HepG2 (cell line): ENCODE measurements around the gene SIGLEC14. TPM values are rescaled to one million over a fixed set of nuclear protein-coding genes. Genes with fewer than 3 reads are reported as not detected.

Source experiments
- ATAC-seq: fragments of 200-7000 bp; cut with Tn5 transposase; 3 replicates; pipeline ENCODE4 v1.9.1; 2020; ENCODE audit warnings: mild to moderate bottlenecking, moderate library complexity
- BruUV-seq: library from RNA; stranded (reverse); fragments of 400-500 nt; replicated peaks from 2 replicates; lab custom pipeline; 2021; lab: Mats Ljungman, UMichigan
- CTCF ChIA-PET: fragments of 300-600 bp; formaldehyde crosslinking; extraction: SDS; loops from one replicate; lab custom pipeline; 2021; ENCODE audit warnings: low total read pairs, inconsistent platforms, low intra/inter-chr PET ratio; lab: Yijun Ruan, JAX
- POLR2A ChIA-PET: fragments of 350-600 bp; sonication (Branson Sonifier 250); formaldehyde crosslinking; loops from one replicate; lab custom pipeline; 2020; ENCODE audit warnings: antibody characterized with exemption, inconsistent platforms; lab: Yijun Ruan, JAX
- DNase-seq: peaks from one replicate; pipeline ENCODE4 v3.0.0-alpha.2; 2015; ENCODE audit warnings: low spot score
- FAIRE-seq: peaks from 3 replicates; lab custom pipeline; 2011; peaks lifted over from hg19 to GRCh38; lab: Jason Lieb, UNC
- H2AFZ ChIP-seq: one replicate; pipeline ENCODE4 v1.6.1; 2011; ENCODE audit warnings: low read length, inconsistent platforms
- H3K27ac ChIP-seq: fragments of 300-600 bp; 3 replicates; pipeline ENCODE4 v1.8.0; 2011; ENCODE audit warnings: mixed run types, mild to moderate bottlenecking, mixed read lengths, low read length, inconsistent platforms; ENCODE audit not compliant: insufficient read depth; ENCODE audit errors: extremely low read length
- H3K27me3 ChIP-seq, 2 experiments: fragments of 200-600 bp in 1 of 2; 2 replicates in 1 of 2; 3 replicates in 1 of 2; pipeline versions ENCODE4 v1.6.0 to v1.8.0; 2011; ENCODE audit warnings: low read length in 2 of 2, mild to moderate bottlenecking in 2 of 2, moderate library complexity in 2 of 2, inconsistent platforms in 1 of 2; ENCODE audit not compliant: insufficient read depth in 2 of 2, control insufficient read depth in 1 of 2
- H3K36me3 ChIP-seq, 2 experiments: fragments of 200-600 bp in 1 of 2; replicated peaks in 1 of 2; 2 replicates in 1 of 2; 3 replicates in 1 of 2; pipeline versions ENCODE4 v1.5.1 to v1.8.0; 2011; ENCODE audit warnings: low read length in 2 of 2, inconsistent platforms in 1 of 2; ENCODE audit not compliant: insufficient read depth in 2 of 2, control insufficient read depth in 1 of 2
- H3K4me1 ChIP-seq: 2 replicates; pipeline ENCODE4 v1.5.1; 2012; ENCODE audit warnings: low read length, inconsistent platforms; ENCODE audit not compliant: insufficient read depth
- H3K4me2 ChIP-seq: 2 replicates; pipeline ENCODE4 v1.6.0; 2011; ENCODE audit warnings: low read depth, low read length, inconsistent platforms
- H3K4me3 ChIP-seq, 3 experiments: fragments of 200-600 bp in 1 of 3; sonication (generic), shearing (Covaris generic) in 1 of 3; replicated peaks in 1 of 3; 2 replicates each; pipeline ENCODE4 v1.5.1; 2011 to 2016; ENCODE audit warnings: low read length in 3 of 3, inconsistent platforms in 2 of 3, low read depth in 2 of 3, mild to moderate bottlenecking in 2 of 3, control low read depth in 1 of 3, mixed read lengths in 1 of 3; ENCODE audit not compliant: insufficient read depth in 1 of 3
- H3K79me2 ChIP-seq: one replicate; pipeline ENCODE4 v1.6.1; 2011; ENCODE audit warnings: low read length, inconsistent platforms; ENCODE audit not compliant: insufficient read depth
- H3K9ac ChIP-seq: 2 replicates; pipeline ENCODE4 v1.6.0; 2011; ENCODE audit warnings: mild to moderate bottlenecking, low read depth, low read length, inconsistent platforms; ENCODE audit not compliant: insufficient read depth
- H3K9me3 ChIP-seq: 2 replicates; pipeline ENCODE4 v1.5.1; 2012; ENCODE audit warnings: mild to moderate bottlenecking, low read length
- H4K20me1 ChIP-seq: 2 replicates; pipeline ENCODE4 v1.6.0; 2011; ENCODE audit warnings: inconsistent platforms, mild to moderate bottlenecking, low read length, moderate library complexity; ENCODE audit not compliant: insufficient read depth
- ATM ChIP-seq: fragments of 450-650 bp; IDR thresholded peaks from 2 replicates; pipeline ENCODE4 v1.7.1; 2017; ENCODE audit warnings: mild to moderate bottlenecking, borderline replicate concordance
- HINFP ChIP-seq: sonication (generic); formaldehyde crosslinking; IDR thresholded peaks from 2 replicates; pipeline ENCODE4 v1.4.0; 2020; ENCODE audit warnings: low read depth, mild to moderate bottlenecking, missing genetic modification reagents
- MAZ ChIP-seq, 2 experiments: sonication (generic) in 1 of 2; formaldehyde crosslinking in 1 of 2; IDR thresholded peaks; 2 replicates each; pipeline versions ENCODE4 v1.5.0 to v1.6.1; 2012 to 2020; ENCODE audit warnings: low read depth in 2 of 2, mild to moderate bottlenecking in 2 of 2, borderline replicate concordance in 1 of 2, improper control_type of control experiment in 1 of 2, low read length in 1 of 2, missing genetic modification reagents in 1 of 2, moderate library complexity in 1 of 2
- MNT ChIP-seq: fragments of 450-650 bp; IDR thresholded peaks from 2 replicates; pipeline ENCODE4 v1.6.1; 2016
- MZF1 ChIP-seq: sonication (generic); formaldehyde crosslinking; IDR thresholded peaks from 2 replicates; pipeline ENCODE4 v1.8.1; 2023; ENCODE audit warnings: mild to moderate bottlenecking, missing genetic modification reagents, borderline replicate concordance
- ONECUT2 ChIP-seq: sonication (generic); formaldehyde crosslinking; IDR thresholded peaks from 2 replicates; pipeline ENCODE4 v1.4.0; 2020; ENCODE audit warnings: missing genetic modification reagents
- SIN3A ChIP-seq: IDR thresholded peaks from 2 replicates; pipeline ENCODE4 v1.6.1; 2011; ENCODE audit warnings: low read depth, mild to moderate bottlenecking, control low read depth, low read length, borderline replicate concordance
- THAP9 ChIP-seq: sonication (generic); formaldehyde crosslinking; IDR thresholded peaks from 2 replicates; pipeline ENCODE4; 2020; ENCODE audit warnings: missing genetic modification reagents, mild to moderate bottlenecking, borderline replicate concordance
- ZBTB37 ChIP-seq: sonication (generic); formaldehyde crosslinking; IDR thresholded peaks from 2 replicates; pipeline ENCODE4 v1.4.0; 2020; ENCODE audit warnings: mild to moderate bottlenecking, missing genetic modification reagents
- ZNF24 ChIP-seq: fragments of 450-650 bp; IDR thresholded peaks from 2 replicates; pipeline ENCODE4 v1.6.1; 2017; ENCODE audit warnings: antibody characterized with exemption, mild to moderate bottlenecking
- ZNF432 ChIP-seq: sonication (generic); formaldehyde crosslinking; IDR thresholded peaks from 2 replicates; pipeline ENCODE4 v1.5.0; 2020; ENCODE audit warnings: missing genetic modification reagents, mild to moderate bottlenecking, borderline replicate concordance
- ZNF737 ChIP-seq: sonication (generic); formaldehyde crosslinking; IDR thresholded peaks from 2 replicates; pipeline ENCODE4 v1.5.0; 2020; ENCODE audit warnings: missing genetic modification reagents, mild to moderate bottlenecking, borderline replicate concordance
- ZSCAN9 ChIP-seq: IDR thresholded peaks from 2 replicates; pipeline ENCODE4 v1.6.1; 2016; ENCODE audit warnings: borderline replicate concordance
- WGBS: methylation state at CpG from one replicate; pipeline ENCODE4 v1.1.6; 2017; ENCODE audit warnings: low lambda C conversion rate; 5-methylcytosine and 5-hydroxymethylcytosine counted together
- in situ Hi-C: cut with HindIII; loops from 2 replicates; pipeline ENCODE4 v1.10.0; 2017; ENCODE audit warnings: low pct_unique_long_range_greater_than_20kb; ENCODE audit not compliant: extremely low pct_ligation_motif_present
- intact Hi-C: fragments of 100-400 bp; cut with micrococcal nuclease; formaldehyde crosslinking; loops from one replicate; pipeline ENCODE4 v1.10.0; 2022; ENCODE audit not compliant: unreplicated experiment
- polyA plus RNA-seq, 8 experiments: library from polyadenylated mRNA; depleted of rRNA in 3 of 8; stranded (reverse) in 7 of 8; unstranded in 1 of 8; fragments of >200 nt; fragmentation: Illumina TruSeq in 4 of 8; extraction: Trizol in 4 of 8; gene quantifications; 2 replicates each; pipeline versions ENCODE4 v1.2.1 to v1.2.3, GENCODE V29; 2011 to 2016; ENCODE audit warnings: low read depth in 4 of 8, missing spikeins in 1 of 8, mixed read lengths in 1 of 8; ENCODE audit not compliant: insufficient read depth in 1 of 8
- total RNA-seq, 5 experiments: library from RNA; depleted of rRNA; stranded (reverse); fragments of >200 nt; fragmentation: Illumina TruSeq; extraction: Trizol; gene quantifications; 2 replicates each; pipeline ENCODE4 v1.2.3, GENCODE V29; 2016; ENCODE audit warnings: low read depth in 1 of 5

Gene SIGLEC14
- total and polyA plus RNA-seq, 2 of the 13 experiments (the other 11 are each of a cell fraction or from before 2014, with no cell fraction given), result 0.05 to 0.09 TPM

GRCh38 chr19:51595190-51596175 lies 51.1 kb downstream of the SIGLEC14 start (continued):
- TF ChIP-seq HINFP (CRISPR knock-in tag) (no peak), MZF1 (CRISPR knock-in tag) (no peak), ZNF432 (CRISPR knock-in tag) (no peak)

GRCh38 chr19:51594774-51595109 lies 51.9 kb downstream of the SIGLEC14 start:
- Histone ChIP-seq H3K36me3 (no peaks in the 10 kb centered on the region), H3K9me3 (no peaks in the 10 kb centered on the region), H4K20me1 (no peaks in the 10 kb centered on the region), H3K79me2 (no peaks in the 10 kb centered on the region), H3K4me3 (peak overlapping the region; percentile 41 to 68 (median 56); a peak in 5 of 6 replicates), H2AFZ (peak overlapping the region; percentile 9), H3K4me2 (peak overlapping the region; percentile 68), H3K9ac (peak overlapping the region; percentile 33; the same call in 1 of the 2 replicates), H3K27me3 (no peaks in the 10 kb centered on the region; a peak in 1 of 5 replicates), H3K4me1 (peaks cover 6% of the 10 kb centered on the region; the same call in 1 of the 2 replicates), H3K27ac (no peak overlapping the region)
- CTCF ChIA-PET, result no interaction called here
- DNase-seq, result no peak
- WGBS, result 49% methylated on average over 6 of the region's 6 CpGs
- in situ Hi-C loops (no loop called here), intact Hi-C loops (no loop called here)
- no TSS peak for BruUV-seq
- no peak for FAIRE-seq
- POLR2A ChIA-PET, result interaction anchor here (1.8 kb wide), 1 partner anchor 255 kb away, joined by 3 read pairs; no protein-coding TSS in a partner anchor
- peak; percentile 17; the same call in 2 of the 3 replicates for ATAC-seq
- TF ChIP-seq MAZ (IDR thresholded peaks at IDR 0.05; ENCODE audit: borderline replicate concordance, low read depth, low read length), result no peak
- TF ChIP-seq MAZ (CRISPR knock-in tag; IDR thresholded peaks at IDR 0.05; ENCODE audit: low read depth), result 0 out of 2 replicates have a peak, but pooled peaks have one; percentile 46
- TF ChIP-seq ATM, result no peak
- no peak for TF ChIP-seq SIN3A
- no peak for TF ChIP-seq ONECUT2 (CRISPR knock-in tag)
- no peak for TF ChIP-seq ZBTB37 (CRISPR knock-in tag)
- TF ChIP-seq THAP9 (CRISPR knock-in tag), result no peak
- TF ChIP-seq ZNF24, result no peak
- TF ChIP-seq ZNF737 (CRISPR knock-in tag), result 0 out of 2 replicates have a peak, but pooled peaks have one; percentile 18
- TF ChIP-seq ZSCAN9, result no peak
- TF ChIP-seq MNT, result no peak
